ENCODE measurements around the gene PNLIPRP3.

Gene PNLIPRP3

DNA sequence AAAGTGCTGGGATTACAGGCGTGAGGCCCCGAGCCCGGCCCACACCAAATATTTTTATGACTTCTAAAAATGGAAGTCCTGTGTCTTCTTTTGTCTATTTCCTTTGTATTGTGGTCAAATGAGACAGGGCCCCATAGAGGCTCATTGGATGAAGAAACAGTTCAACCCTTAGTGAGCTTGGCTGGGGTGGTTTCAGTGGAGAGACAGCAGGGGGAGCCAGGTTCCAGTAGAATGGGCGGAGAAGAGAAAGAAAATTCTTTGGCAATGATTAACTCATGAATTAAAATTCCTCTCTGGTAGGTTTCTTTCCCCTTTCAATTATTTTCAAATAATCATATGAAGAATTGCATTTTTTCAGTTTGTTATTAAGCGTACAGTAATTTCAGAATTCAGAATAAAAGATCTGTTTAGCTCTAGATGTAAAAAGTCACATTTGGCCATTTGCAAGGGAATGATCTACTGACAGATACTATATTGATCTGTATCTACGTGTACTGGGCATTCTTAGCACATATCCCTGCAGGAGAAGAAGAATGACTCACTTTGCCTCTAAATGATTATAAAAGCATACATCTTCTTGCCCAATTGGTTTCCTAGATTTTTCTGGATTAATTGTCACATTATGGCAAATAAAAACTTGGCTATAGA, 43.2 kb downstream of the PNLIPRP3 start:
- TF ChIP-seq, protein P1, sequence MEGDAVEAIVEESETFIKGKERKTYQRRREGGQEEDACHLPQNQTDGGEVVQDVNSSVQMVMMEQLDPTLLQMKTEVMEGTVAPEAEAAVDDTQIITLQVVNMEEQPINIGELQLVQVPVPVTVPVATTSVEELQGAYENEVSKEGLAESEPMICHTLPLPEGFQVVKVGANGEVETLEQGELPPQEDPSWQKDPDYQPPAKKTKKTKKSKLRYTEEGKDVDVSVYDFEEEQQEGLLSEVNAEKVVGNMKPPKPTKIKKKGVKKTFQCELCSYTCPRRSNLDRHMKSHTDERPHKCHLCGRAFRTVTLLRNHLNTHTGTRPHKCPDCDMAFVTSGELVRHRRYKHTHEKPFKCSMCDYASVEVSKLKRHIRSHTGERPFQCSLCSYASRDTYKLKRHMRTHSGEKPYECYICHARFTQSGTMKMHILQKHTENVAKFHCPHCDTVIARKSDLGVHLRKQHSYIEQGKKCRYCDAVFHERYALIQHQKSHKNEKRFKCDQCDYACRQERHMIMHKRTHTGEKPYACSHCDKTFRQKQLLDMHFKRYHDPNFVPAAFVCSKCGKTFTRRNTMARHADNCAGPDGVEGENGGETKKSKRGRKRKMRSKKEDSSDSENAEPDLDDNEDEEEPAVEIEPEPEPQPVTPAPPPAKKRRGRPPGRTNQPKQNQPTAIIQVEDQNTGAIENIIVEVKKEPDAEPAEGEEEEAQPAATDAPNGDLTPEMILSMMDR (IDR thresholded peaks at IDR 0.05; ENCODE audit: low read depth, low read length): no peak
- no peak for DNase-seq (ENCODE audit: low read depth in 2 of 2)
- H3K4me3 ChIP-seq (replicated peaks in 1 of 2; ENCODE audit: low read depth in 2 of 2, low read length in 2 of 2): no peak overlapping the region

DNA sequence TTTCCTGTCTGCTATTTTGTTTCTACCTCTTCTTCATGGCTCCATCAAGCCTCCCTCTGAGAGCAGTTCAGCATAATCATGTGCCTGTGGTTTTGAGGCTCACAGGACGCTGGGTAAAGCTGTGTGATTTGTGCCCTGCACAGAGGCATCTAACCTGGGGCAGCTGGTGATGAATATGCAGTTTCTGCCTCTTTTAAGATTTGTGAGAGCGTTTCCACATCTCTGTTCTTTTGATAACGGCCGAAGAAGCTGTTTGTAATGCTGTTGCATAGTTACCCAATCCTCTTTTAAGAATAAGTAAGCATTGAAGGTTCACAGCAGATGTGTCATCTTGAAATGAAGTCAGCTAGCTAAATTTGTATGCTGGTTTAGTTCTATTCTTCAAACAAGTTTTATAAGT, 45.2 kb downstream of the PNLIPRP3 start:
- TF ChIP-seq, protein P1 (IDR thresholded peaks at IDR 0.05; ENCODE audit: low read depth, low read length): no peak
- DNase-seq (ENCODE audit: low read depth in 2 of 2): no peak

DNA sequence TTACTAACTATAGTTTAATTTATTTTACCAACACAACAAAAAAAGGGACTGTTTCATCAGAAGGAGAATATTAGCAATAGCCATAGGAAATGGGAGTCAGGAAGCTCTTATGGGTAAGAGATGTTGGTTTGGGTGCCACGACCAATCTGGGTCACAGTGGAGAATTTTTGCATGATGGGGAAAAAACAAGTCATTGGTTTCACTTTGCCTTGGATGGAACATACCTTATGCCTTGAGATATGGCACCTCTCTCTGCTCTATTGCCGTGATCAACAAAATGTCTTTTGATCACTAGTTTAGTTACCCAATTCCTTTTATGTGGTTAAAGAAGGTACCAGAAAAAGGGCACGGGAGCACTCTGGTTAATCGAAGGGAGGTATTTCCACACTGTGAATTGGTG, 48.2 kb downstream of the PNLIPRP3 start:
- no peak overlapping the region for H3K4me3 ChIP-seq (replicated peaks in 1 of 2; ENCODE audit: low read depth in 2 of 2, low read length in 2 of 2)
- TF ChIP-seq, protein P1 (IDR thresholded peaks at IDR 0.05; ENCODE audit: low read depth, low read length): no peak
- no peak for DNase-seq (ENCODE audit: low read depth in 2 of 2)

More for the DNA sequence above, 45.2 kb downstream of the PNLIPRP3 start:
- no peak overlapping the region for H3K4me3 ChIP-seq (replicated peaks in 1 of 2; ENCODE audit: low read depth in 2 of 2, low read length in 2 of 2)

DNA sequence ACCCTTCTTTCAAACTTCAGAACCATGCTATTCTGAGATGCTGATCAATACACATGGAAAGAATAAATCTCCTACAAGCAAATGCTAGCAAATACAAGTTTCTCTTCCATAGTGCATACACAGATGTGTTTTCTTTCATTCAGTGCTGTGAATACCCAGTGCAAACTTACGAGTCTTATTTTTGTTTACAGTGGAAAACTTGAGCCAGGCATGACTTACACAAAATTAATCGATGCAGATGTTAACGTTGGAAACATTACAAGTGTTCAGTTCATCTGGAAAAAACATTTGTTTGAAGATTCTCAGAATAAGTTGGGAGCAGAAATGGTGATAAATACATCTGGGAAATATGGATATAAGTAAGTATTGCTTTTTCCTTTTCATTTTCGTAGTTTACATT, 48.8 kb downstream of the PNLIPRP3 start:
- no peak for DNase-seq (ENCODE audit: low read depth in 2 of 2)
- no peak overlapping the region for H3K4me3 ChIP-seq (replicated peaks in 1 of 2; ENCODE audit: low read depth in 2 of 2, low read length in 2 of 2)
- TF ChIP-seq, protein P1 (IDR thresholded peaks at IDR 0.05; ENCODE audit: low read depth, low read length): no peak

DNA sequence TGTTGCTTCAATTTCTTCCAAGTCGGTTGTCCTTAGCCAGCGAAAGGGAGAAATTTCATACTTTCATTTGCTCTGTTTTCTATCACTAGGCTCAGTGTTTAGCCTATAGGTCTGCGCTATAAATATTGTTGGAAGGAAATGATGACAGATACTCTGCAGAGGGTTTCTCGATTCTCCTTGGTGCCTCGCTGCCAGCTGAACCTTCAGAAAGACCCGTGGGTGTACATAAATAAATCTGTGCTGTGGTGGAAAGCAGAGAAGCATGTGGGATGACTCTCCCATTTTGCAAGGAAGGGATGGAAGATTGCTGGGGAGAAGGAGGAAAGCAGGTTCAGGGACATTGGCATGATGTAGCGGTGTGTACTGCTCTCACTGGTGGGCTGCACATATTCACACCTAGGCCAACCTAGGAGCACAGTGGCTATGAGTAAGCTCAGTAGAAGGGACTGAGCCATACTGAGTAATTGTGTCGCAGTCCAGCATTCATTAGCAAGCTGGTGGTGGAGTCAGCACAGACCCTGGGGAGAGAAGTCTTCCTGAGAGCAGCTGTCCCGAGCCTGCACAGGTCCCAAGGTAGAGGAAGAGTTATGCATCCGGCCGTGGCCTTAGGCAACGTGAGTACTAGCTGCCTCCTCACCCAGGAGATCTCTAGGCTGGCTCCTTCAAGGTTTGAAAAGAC, 50.5 kb downstream of the PNLIPRP3 start:
- DNase-seq (ENCODE audit: low read depth in 2 of 2): no peak
- TF ChIP-seq, protein P1 (IDR thresholded peaks at IDR 0.05; ENCODE audit: low read depth, low read length): no peak
- H3K4me3 ChIP-seq (replicated peaks in 1 of 2; ENCODE audit: low read depth in 2 of 2, low read length in 2 of 2): no peak overlapping the region

DNA sequence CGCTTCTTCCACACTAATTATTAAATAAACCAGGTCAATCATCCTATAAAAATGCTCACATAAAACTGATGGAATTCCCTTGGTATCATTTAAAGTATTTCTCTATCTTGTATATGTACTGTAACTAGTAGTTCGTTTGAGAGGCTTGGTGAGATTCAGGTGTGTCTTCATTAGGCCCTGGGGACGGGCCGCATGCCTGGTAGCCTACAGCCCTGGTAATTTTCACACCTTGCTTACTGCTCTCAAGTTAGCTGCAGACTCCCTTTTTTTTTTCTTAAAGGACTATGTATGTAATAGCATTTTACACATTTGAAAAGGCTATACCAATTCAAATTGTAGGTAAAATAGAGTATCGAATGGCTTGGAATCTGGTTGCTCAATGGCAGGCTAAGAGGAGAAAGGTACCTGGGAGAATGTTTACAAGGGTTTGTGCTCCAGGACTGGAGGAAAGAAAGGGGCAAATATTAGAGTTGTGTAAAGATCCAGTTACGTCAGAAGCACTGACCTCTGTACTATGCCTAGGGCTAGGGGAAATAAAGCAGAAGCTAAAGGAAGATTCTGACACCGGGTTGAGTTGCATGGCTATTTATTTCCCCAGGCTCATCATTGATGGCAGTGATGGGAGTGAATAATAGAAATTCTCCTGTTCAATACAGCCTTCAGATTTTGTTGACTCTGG, 59.3 kb downstream of the PNLIPRP3 start:
- DNase-seq (ENCODE audit: low read depth in 2 of 2): no peak
- TF ChIP-seq, protein P1 (IDR thresholded peaks at IDR 0.05; ENCODE audit: low read depth, low read length): no peak
- no peak overlapping the region for H3K4me3 ChIP-seq (replicated peaks in 1 of 2; ENCODE audit: low read depth in 2 of 2, low read length in 2 of 2)

Measured in cardiac fibroblast (primary cell).